NCI-H446 treated with DMSO at 0.1 percent for 48 hours (cell line): ENCODE results near the gene RIPPLY2.
"Not testable (repeated sequence)": the region's sequence is repeated elsewhere in the genome, so short reads cannot be mapped to it uniquely, and the experiment has no call there.

ENCODE experiments used
- DNase-seq: peaks from one replicate; lab custom pipeline; 2025; lab: John Stamatoyannopoulos, UW

RIPPLY2 gene

GRCh38 chr6:83853178-83854000 lies at the start of gene RIPPLY2:
Gene RIPPLY2, plus strand, starts transcription at chr6:83853360. Its CDS starts 57 bp downstream, at chr6:83853417.
- peak; percentile 58 for DNase-seq

- not testable (repeated sequence) for DNase-seq
Observed at GRCh38 chr6:83803492-83803891, 49.7 kb upstream of the RIPPLY2 start.

DNA sequence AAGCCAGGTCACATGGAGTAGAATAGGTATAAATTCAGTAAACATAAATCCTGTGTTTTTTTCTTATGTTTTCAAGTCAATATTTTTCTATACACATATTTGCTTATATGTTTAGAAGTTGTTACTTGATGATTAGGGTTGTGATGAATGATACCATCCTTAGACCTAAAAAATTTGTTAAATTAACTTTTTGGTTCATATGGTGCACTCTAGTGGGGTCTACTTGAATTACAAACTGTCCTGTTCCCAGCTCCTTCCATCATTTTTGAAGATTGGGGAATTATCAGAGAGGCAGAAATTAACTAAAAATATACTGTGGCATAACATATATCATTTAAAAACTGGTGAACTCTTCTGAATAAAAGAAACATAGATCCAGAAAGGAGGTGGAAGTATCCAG lies 48.3 kb upstream of the RIPPLY2 start:
- DNase-seq = no peak

DNA sequence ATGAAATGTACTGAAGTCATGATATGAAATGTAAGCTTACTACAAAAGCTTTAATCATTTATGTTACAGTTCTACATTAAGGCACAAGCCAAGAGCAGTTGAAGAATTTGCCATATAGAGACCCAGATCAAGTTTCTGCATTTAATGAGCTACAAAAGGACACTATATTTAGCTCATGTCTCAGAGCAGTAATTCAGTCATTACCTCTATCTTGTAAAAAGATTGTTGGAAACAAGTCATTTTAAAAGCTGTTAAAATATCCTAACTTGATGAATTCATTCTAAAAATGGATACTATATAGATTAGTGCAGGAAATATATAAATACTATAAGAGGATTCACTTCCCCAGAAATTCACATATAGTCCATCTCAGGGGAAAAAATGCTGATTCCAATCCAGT lies 45.2 kb upstream of the RIPPLY2 start:
- DNase-seq = no peak

- peak; percentile 27 for DNase-seq
Observed at GRCh38 chr6:83808926-83809325, 44.2 kb upstream of the RIPPLY2 start.

GRCh38 chr6:83812595-83812994 lies 40.6 kb upstream of the RIPPLY2 start:
- DNase-seq = no peak

GRCh38 chr6:83815631-83816272 lies 37.4 kb upstream of the RIPPLY2 start:
- no peak for DNase-seq

DNA sequence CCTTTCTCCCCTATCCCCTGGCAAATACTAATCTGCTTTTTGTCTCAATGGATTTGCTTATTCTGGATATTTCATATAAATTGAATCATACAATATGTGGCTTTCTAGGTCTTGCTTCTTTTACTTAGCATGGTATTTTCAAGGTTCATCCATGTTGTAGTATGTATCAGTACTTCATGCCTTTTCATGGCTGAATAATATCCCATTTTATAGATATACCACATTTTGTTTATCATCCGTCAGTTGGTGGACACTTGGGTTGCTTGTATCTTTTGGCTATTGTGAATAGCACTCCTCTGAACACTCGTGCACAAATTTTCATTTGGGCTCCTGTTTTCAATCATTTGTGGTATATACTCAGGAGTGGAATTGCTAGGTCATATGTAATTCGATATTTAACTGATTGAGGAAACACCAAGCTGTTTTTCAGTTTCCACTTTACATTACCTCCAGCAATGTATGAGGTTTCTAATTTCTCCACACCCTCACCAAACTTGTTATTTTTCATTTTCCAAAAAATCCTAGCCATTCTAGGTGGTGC lies 30.5 kb upstream of the RIPPLY2 start:
- DNase-seq = no peak

GRCh38 chr6:83824388-83824801 lies 28.8 kb upstream of the RIPPLY2 start:
- DNase-seq = no peak

DNA sequence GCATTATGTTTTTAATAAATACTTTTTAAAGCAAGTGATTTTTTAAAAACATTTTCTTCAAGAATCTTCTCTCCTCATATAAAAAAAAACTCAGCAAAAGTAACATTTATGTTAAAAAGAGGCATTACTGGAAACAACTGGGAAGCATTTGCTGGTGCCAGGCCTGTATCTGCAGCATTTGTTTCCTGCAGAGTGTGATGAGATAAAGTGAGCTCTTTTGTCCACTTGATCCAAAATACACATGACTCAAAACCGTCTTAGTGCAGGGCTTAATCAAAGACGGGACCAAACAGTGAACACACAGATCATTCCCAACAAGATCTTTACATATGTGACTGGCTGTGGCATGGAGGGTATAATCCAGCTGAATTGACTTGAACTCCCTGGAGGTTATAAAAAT lies 28.3 kb upstream of the RIPPLY2 start:
- DNase-seq = no peak

DNA sequence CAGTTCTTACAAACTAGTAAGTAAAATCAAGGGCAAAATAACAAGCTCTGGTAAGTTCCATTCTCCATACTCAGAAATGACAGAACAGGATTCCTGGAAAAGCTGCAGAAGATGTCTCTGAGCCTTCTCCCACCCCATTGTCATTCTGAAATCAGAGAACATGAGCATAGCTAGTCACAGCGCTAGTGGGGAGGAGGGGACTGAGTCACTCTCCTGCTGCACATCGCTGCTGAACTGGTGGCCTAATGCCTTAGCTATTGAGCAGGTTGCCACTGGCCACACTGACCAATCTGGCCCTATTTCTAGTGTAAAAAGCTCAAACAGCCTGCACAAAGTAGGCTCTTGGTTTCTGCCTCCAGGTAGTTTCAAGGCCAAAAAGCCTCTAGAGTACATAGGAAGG lies 26.1 kb upstream of the RIPPLY2 start:
- DNase-seq = no peak

- DNase-seq = no peak
Observed at GRCh38 chr6:83838727-83839126, 14.4 kb upstream of the RIPPLY2 start.

DNA sequence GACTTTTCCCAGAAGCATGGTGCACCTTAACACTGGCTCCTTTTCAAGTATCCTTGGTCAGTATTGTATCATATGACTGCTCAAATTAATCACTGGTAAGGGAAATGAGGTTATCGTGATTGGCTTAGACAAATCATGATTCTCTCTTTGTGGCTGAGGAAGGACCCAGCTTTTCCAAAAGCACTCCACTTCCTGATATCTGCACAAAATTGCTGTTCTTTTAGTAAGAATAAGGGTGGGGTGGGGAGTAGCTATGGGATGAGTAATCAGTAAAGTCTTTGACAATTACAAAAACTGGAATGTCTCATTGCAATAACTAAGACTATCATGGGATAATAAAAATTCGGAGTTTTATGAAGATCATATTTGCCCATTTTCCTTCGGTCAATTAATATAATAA lies 9.0 kb upstream of the RIPPLY2 start:
- no peak for DNase-seq

DNA sequence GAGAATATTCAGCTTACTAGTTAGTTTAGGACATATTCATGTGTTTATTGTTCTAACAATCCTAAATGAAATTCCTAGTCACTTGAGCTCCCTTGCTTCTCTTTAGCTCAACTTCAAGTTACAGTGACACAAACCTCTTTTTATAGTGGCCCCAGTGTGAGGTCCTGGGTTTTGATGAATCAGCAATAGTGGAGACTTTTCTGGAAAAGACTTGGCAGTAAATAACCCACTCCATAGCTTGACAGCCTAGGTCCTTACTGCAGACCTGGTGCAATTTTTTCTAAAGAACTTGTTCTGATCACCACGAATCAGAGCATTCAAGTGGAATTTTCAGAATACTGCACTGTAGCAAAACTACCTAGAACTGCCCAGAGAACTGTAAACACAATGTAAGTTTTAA lies 6.9 kb upstream of the RIPPLY2 start:
- DNase-seq = no peak

GRCh38 chr6:83847179-83847578 lies 6.0 kb upstream of the RIPPLY2 start:
- no peak for DNase-seq

DNA sequence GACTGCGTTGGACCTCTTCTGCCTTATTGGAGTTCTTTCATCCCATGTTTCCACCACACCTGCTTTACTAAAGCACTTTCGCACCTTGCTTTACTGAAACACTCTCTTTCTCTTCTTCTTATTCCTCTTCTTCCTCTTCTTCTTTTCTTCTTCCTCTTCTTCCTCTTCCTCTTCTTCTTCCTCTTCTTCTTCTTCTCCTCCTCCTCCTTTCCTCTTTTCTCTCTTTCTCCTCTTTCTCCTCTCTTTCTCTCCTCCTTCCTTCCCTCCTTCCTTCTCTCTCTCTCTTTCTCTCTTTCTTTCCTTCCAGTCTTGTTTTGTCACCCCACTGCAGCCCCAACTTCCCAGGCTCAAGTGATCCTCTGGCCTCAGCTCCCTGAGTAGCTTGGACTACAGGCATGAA lies 4.0 kb upstream of the RIPPLY2 start:
- no peak for DNase-seq

GRCh38 chr6:83849610-83850009 lies 3.5 kb upstream of the RIPPLY2 start:
- no peak for DNase-seq

- DNase-seq = no peak
Observed at GRCh38 chr6:83852528-83853177, 507 bp upstream of the RIPPLY2 start.

- no peak for DNase-seq
Observed at GRCh38 chr6:83854001-83854501, 891 bp downstream of the RIPPLY2 start.

DNA sequence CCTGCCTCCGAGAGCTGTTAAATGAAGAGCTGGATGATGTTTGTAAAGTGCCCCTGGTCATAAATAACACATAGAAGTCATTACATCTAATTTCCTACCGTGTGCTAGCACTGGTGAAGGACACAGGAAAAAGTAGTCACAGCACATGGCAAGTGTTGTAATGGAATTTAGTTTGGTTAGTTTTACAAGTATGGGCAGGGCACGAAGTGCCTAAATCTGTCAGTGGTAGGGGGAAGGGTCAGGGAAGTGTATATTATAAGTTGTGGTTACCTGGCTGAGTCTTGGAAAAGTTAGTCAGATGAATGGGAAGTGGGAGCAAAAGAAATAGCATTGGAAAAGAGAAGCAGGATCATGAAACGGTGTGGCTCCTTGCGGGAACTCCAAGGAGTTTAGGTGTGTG lies 1.6 kb downstream of the RIPPLY2 start:
- no peak for DNase-seq

DNA sequence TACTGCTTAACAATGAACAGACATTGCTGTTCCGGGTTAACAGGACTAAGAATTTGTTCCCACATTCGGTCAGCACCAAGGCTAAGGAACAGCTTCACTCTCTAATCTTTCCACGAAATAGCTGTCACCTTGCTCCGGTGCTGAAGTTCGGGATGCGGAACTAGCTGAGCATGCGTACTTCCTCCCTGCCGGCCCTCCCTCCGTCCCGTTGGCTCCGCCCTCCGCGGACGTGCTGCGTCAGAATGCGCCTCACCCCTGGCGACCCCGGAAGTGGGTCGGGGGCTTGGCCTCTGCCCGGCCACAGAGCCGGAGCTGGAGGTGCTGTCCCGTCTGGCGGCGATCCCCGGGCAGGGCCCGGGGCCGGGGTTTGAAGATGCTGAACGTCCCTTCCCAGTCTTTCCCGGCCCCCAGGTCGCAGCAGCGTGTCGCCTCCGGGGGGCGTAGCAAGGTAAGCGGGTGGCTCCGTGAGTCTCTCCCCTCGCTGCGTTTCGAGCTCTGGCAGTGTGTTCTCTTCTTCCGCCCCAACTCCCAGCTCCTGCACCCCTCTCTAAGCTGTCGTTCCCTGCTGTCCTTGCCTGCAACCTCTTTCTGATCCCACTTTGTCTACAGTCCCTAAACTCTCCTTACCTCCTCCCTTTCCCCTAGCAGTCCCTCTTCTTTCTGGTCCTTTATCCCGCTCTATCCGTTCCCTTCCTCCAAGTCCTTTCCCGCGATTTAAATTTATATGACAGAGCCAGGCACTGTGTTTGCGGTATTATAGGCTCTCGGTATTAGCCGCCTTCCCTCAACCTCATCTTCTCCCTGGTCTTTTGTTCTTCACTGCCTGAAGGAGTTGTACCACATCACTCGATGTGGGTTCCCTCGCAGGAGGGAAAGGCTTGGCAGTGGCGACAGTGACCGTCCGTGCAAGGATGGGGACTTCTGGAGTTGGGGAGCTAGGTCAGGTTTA lies 6.5 kb downstream of the RIPPLY2 start, which contains the start of gene CYB5R4:
TSS of gene CYB5R4 (plus strand) at position 280 of the 949 bp plus-strand sequence. CDS start at position 374, 94 bp downstream.
- peak; percentile 55 for DNase-seq
